DOHH2 (cell line): ENCODE data around the gene IQSEC3.

ENCODE experiments used
- H3F3A ChIP-seq: fragments of 200-600 bp; sonication (generic), shearing (Covaris generic); 2 replicates; pipeline ENCODE4 v1.6.0; 2016; ENCODE audit warnings: antibody characterized with exemption, mild to moderate bottlenecking; ENCODE audit not compliant: control insufficient read depth, insufficient read depth
- H3K27ac ChIP-seq: fragments of 200-600 bp; sonication (generic); 2 replicates; pipeline ENCODE4 v1.5.1; 2014; ENCODE audit warnings: low read depth, mild to moderate bottlenecking, low read length, moderate library complexity
- H3K27me3 ChIP-seq: fragments of 200-600 bp; sonication (generic); 2 replicates; pipeline ENCODE4 v1.6.1; 2014; ENCODE audit warnings: mild to moderate bottlenecking, low read length, mixed read lengths; ENCODE audit not compliant: control insufficient read depth
- H3K36me3 ChIP-seq: fragments of 200-600 bp; sonication (generic); 2 replicates; pipeline ENCODE4 v1.6.1; 2014; ENCODE audit warnings: mild to moderate bottlenecking, low read length, moderate library complexity, mixed read lengths; ENCODE audit not compliant: control insufficient read depth
- H3K4me1 ChIP-seq: fragments of 200-600 bp; sonication (generic); 2 replicates; pipeline ENCODE4 v1.6.1; 2014; ENCODE audit warnings: mild to moderate bottlenecking, low read length, mixed read lengths; ENCODE audit not compliant: control insufficient read depth
- H3K4me2 ChIP-seq: fragments of 200-600 bp; sonication (generic); 2 replicates; pipeline ENCODE4 v1.6.0; 2014; ENCODE audit warnings: mild to moderate bottlenecking, low read length, moderate library complexity
- H3K4me3 ChIP-seq: fragments of 200-600 bp; sonication (generic); 2 replicates; pipeline ENCODE4 v1.5.1; 2014; ENCODE audit warnings: mild to moderate bottlenecking, low read length, mixed read lengths
- H3K79me2 ChIP-seq: fragments of 200-600 bp; sonication (generic); 2 replicates; pipeline ENCODE4 v1.6.1; 2014; ENCODE audit warnings: mild to moderate bottlenecking, low read length, mixed read lengths; ENCODE audit not compliant: control insufficient read depth
- H3K9me2 ChIP-seq: fragments of 200-600 bp; sonication (generic); replicated peaks from 2 replicates; pipeline ENCODE4 v1.6.1; 2014; ENCODE audit warnings: mild to moderate bottlenecking, low read length, mixed read lengths; ENCODE audit not compliant: control insufficient read depth
- H3K9me3 ChIP-seq: fragments of 200-600 bp; sonication (generic); 2 replicates; pipeline ENCODE4 v1.6.1; 2014; ENCODE audit warnings: antibody characterized with exemption, low read length, mixed read lengths; ENCODE audit not compliant: control insufficient read depth, insufficient read depth
- H4K20me1 ChIP-seq: fragments of 200-600 bp; sonication (generic); 2 replicates; pipeline ENCODE4 v1.6.0; 2014; ENCODE audit warnings: low read depth, mild to moderate bottlenecking, antibody characterized with exemption, low read length, moderate library complexity; ENCODE audit not compliant: control insufficient read depth, insufficient read depth
- CTCF ChIP-seq: fragments of 200-600 bp; sonication (generic); IDR thresholded peaks from one replicate; pipeline ENCODE4 v1.5.1; 2014; ENCODE audit warnings: antibody characterized with exemption, mild to moderate bottlenecking, low read depth, low read length; ENCODE audit not compliant: poor library complexity, severe bottlenecking
- EZH2phosphoT487 ChIP-seq: fragments of 200-600 bp; sonication (generic); IDR thresholded peaks from 2 replicates; pipeline ENCODE4 v1.6.1; 2017; ENCODE audit warnings: borderline replicate concordance, mild to moderate bottlenecking, antibody characterized with exemption, low read length, moderate library complexity, mixed read lengths

IQSEC3 gene

GRCh38 chr12:227286-227915, 160.8 kb downstream of the IQSEC3 start:
- H3K9me3 ChIP-seq: no peaks in the 10 kb centered on the region
- H3K4me3 ChIP-seq: no peak overlapping the region
- TF ChIP-seq EZH2phosphoT487: no peak
- TF ChIP-seq CTCF: no peak
- H4K20me1 ChIP-seq: no peaks in the 10 kb centered on the region; the same call in 1 of the 2 replicates
- no peaks in the 10 kb centered on the region for H3K9me2 ChIP-seq
- no peaks in the 10 kb centered on the region for H3K36me3 ChIP-seq
- no peaks in the 10 kb centered on the region for H3F3A ChIP-seq
- H3K27ac ChIP-seq: no peak overlapping the region
- no peak overlapping the region for H3K4me2 ChIP-seq
- H3K27me3 ChIP-seq: 0 out of 2 replicates have a peak, but pooled peaks cover 5% of the 10 kb centered on the region
- H3K79me2 ChIP-seq: no peaks in the 10 kb centered on the region
- no peaks in the 10 kb centered on the region for H3K4me1 ChIP-seq
